CD4-positive, alpha-beta T cell treated with Interleukin-2 at 100 ng/mL for 4 hours (primary cell): ENCODE data around the gene LPIN1.

Source experiments
- DNase-seq: peaks from one replicate; pipeline ENCODE4 v3.0.0-alpha.2; 2020; ENCODE audit warnings: low spot score

Gene LPIN1

GRCh38 chr2:11784747-11785610 lies 38.5 kb downstream of the LPIN1 start:
- DNase-seq: peak; percentile 37

- no peak for DNase-seq
These were observed 39.1 kb downstream of the LPIN1 start for GRCh38 chr2:11785611-11785940.

GRCh38 chr2:11786191-11786590 lies 39.8 kb downstream of the LPIN1 start:
- DNase-seq: no peak

- DNase-seq: no peak
These were observed 40.2 kb downstream of the LPIN1 start for GRCh38 chr2:11786592-11786991.

- DNase-seq: no peak
These were observed 41.6 kb downstream of the LPIN1 start for GRCh38 chr2:11787991-11788390.

GRCh38 chr2:11788461-11789124 lies 42.2 kb downstream of the LPIN1 start:
- DNase-seq: no peak

GRCh38 chr2:11789243-11789642 lies 42.8 kb downstream of the LPIN1 start:
- DNase-seq: no peak

- no peak for DNase-seq
These were observed 43.8 kb downstream of the LPIN1 start for GRCh38 chr2:11790228-11790627.

- no peak for DNase-seq
These were observed 49.2 kb downstream of the LPIN1 start for GRCh38 chr2:11795590-11795989.

- no peak for DNase-seq
These were observed 50.0 kb downstream of the LPIN1 start for GRCh38 chr2:11796190-11797171.

GRCh38 chr2:11797846-11798245 lies 51.4 kb downstream of the LPIN1 start:
- no peak for DNase-seq

- DNase-seq: no peak
These were observed 52.4 kb downstream of the LPIN1 start for GRCh38 chr2:11798701-11799435.

- DNase-seq: no peak
These were observed 53.4 kb downstream of the LPIN1 start for GRCh38 chr2:11799826-11800225.

GRCh38 chr2:11802782-11803191 lies 56.4 kb downstream of the LPIN1 start:
- DNase-seq: no peak

- no peak for DNase-seq
These were observed 58.6 kb downstream of the LPIN1 start for GRCh38 chr2:11805024-11805423.

- no peak for DNase-seq
These were observed 59.5 kb downstream of the LPIN1 start for GRCh38 chr2:11805920-11806319.

GRCh38 chr2:11807156-11808015 lies 61.0 kb downstream of the LPIN1 start:
- DNase-seq: no peak

- DNase-seq: no peak
These were observed 61.6 kb downstream of the LPIN1 start for GRCh38 chr2:11808016-11808400.

- DNase-seq: no peak
These were observed 63.3 kb downstream of the LPIN1 start for GRCh38 chr2:11809586-11810236.
